ENCODE measurements around the gene HECW1.

The HECW1 gene

GRCh38 chr7:43307522-43307921 is 195.1 kb downstream of the HECW1 start:
- TF ChIP-seq CTCF (IDR thresholded peaks at IDR 0.05; ENCODE audit: low read length, missing control alignments) = no peak
- no peak for DNase-seq (ENCODE audit: low read depth)
- H3K4me3 ChIP-seq (replicated peaks; ENCODE audit: low read depth, low read length) = no peak overlapping the region

GRCh38 chr7:43308913-43309705 is 196.7 kb downstream of the HECW1 start:
- no peak for TF ChIP-seq CTCF (IDR thresholded peaks at IDR 0.05; ENCODE audit: low read length, missing control alignments)

DNA sequence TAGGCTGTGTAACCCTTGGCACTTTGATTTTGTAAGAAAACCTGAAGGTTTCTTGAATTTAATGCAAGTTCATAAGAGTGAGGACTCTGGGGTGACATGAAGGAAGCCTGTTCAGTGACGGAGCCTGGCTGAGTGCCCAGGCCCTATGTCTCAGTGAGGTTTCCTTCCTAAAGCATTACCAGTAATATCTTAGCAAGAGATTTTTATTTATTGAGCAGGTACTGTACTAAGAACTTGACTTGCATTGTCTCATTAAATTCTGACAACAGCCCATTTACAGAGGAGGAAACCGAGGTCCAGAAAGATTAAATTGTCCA is 197.2 kb downstream of the HECW1 start:
- no peak for TF ChIP-seq CTCF (IDR thresholded peaks at IDR 0.05; ENCODE audit: low read length, missing control alignments)
- H3K4me3 ChIP-seq (replicated peaks; ENCODE audit: low read depth, low read length) = no peak overlapping the region
- no peak for DNase-seq (ENCODE audit: low read depth)

More at GRCh38 chr7:43308913-43309705, 196.7 kb downstream of the HECW1 start:
- no peak for DNase-seq (ENCODE audit: low read depth)
- no peak overlapping the region for H3K4me3 ChIP-seq (replicated peaks; ENCODE audit: low read depth, low read length)

DNA sequence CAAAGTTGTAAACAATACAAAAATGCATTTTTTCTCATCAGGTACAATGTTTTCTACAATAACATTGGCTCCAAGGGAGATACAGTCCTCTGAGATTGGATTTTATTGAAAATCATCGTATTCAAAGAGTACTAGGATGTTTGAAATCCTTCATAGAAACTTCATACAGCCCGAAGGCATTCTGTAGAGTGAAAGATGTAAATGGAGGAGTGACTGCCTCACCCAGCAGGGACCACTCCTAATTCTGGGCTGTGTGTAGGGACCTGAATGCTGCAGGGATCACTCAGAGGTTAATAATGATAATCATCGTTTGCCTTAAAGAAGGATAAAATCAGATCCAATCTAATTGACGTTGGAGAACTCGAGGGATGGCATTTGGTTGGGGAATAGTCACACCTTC is 198.6 kb downstream of the HECW1 start:
- TF ChIP-seq CTCF (IDR thresholded peaks at IDR 0.05; ENCODE audit: low read length, missing control alignments) = no peak

DNA sequence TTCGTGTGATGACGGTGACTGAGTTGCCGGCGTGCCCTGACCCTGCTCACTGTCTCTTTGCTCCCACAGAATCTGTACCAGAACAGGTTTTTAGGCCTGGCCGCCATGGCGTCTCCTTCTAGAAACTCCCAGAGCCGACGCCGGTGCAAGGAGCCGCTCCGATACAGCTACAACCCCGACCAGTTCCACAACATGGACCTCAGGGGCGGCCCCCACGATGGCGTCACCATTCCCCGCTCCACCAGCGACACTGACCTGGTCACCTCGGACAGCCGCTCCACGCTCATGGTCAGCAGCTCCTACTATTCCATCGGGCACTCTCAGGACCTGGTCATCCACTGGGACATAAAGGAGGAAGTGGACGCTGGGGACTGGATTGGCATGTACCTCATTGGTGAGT is 199.2 kb downstream of the HECW1 start:
- no peak for DNase-seq (ENCODE audit: low read depth)
- no peak for TF ChIP-seq CTCF (IDR thresholded peaks at IDR 0.05; ENCODE audit: low read length, missing control alignments)
- H3K4me3 ChIP-seq (replicated peaks; ENCODE audit: low read depth, low read length) = no peak overlapping the region

More for the DNA sequence above, 198.6 kb downstream of the HECW1 start:
- H3K4me3 ChIP-seq (replicated peaks; ENCODE audit: low read depth, low read length) = no peak overlapping the region
- DNase-seq (ENCODE audit: low read depth) = no peak

DNA sequence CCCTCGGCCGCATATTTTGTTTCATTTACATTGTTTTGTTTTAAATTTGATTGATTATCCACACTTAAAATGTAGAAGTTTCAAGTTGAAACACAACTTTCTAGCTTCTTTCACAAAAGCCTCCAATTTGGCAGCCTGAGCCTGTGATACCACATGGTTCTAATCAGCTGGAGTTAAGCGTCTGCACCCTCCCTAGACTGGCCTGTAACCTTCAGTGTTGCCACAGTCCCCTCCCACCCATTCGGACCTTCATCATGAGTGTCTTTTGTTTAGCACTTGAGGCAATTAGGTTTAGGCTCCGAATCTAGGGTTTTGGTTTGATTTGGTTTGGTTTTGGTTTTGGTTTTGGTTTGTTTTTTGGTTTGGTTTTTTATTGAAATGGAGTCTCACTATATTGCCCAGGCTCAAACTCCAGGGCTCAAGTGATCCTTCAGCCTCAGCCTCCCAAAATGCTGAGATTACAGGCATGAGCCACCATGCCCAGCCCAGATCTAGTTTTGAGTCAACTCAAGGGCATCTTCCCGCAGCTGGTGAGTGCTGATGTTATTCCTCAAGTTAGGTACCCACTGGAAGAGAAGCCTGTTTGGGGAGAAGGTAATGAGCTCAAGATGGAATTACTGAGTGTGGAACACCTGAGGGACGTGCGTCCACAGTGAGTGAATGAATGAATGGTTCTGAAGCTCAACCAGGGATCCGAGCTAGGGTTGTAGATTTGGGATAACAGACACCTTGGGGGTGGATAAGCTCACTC is 201.4 kb downstream of the HECW1 start:
- no peak overlapping the region for H3K4me3 ChIP-seq (replicated peaks; ENCODE audit: low read depth, low read length)
- no peak for TF ChIP-seq CTCF (IDR thresholded peaks at IDR 0.05; ENCODE audit: low read length, missing control alignments)
- no peak for DNase-seq (ENCODE audit: low read depth)
